ENCODE data around the gene CEP85L.

CEP85L gene

DNA sequence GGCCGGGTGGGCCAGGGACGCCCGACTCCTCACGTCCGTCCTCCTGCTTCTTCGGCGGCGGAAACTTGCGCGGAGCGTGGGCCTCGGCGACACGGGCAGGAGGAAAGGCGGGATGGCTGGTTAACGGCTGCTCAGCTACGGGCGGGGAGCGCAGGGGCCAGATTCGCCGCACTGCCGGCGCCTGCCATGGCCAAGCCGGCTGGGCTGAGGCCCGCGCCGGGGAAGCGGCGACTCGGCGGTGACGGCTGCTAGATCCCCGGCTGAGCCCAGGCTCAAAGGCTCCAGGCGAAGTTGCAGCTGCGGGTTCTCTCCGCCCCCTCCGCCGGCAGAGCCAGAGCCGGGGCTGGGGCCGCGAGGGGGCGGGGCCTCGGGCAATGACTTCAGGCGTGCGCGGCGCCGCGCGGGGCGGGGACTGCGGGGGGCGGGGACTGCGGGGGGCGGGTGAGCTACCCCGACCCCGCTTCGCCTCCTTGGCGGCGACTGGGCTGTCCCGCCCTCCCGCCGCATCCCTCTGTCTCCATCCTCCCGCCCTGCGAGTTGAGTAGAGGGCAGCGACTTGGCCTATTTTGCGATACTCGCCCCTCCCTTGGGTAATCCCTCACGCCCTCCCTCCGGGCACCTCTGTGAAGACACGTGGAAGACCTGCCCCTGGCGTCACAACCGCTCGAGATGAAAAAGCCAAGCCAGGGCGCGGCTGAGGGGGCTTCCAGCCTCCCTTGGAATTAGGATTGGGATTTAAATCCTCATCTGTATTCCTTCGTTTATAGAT lies at the start of gene CEP85L:
CEP85L (minus strand) TSS at position 310 of the 769 bp plus-strand sequence. CDS start 322 bp downstream, outside the sequence.
- peak; percentile 80 for DNase-seq

DNA sequence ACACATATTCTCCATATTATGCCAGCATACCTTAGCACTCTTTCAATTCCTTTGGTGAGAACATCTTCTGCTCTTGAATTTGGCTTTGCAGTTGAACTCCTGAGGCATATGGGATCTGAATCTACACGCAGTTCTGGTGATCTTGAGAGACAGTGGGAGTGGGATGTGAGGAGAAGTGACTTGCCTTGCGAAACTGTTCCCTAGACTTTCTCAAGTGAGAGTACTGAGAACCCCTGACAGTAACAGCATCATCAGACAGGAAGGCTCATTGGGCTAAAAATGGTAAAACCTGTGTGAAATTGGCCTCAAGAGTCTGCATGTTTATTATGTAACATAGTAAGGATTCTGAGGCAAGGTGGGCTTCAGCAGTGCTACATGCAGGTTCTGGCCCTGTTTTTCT lies 49.1 kb upstream of the CEP85L start:
- DNase-seq: no peak

DNA sequence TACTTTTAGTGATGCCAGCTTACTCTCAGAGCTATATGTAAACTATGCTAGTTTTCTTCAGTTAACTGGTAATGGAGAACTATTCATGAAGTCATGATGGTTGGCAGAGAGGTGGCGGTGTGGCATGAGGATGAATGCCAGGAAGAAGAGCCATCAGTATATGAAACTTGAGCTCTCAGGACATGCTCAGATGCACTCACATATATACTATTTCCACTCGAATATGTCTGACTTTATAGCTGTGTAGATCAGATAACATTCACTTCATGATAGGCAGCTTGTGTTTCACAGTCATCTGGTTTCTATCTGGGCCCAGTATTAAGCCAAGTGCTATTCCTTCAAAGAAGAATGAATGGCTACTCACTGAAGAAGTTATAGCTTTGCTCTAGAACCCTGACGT lies 46.2 kb upstream of the CEP85L start:
- no peak for DNase-seq

DNA sequence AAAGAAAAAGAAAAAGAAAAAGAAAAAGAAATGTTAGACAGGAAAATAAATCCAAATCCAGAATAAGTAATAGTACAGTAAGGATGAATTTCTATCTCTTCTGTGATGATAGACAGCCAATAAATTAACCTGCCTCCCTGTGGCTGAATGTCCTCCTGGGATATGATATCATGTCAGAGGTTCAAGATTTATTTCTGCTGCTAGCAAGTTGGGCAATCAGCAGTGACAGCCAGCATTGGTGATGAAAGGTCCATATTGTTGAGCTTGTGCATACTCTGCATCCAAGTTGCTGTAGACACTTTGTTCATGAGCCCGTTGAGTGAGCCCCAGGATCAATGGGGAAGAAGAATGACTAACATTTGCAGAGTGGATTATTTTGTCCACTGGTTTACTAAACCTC lies 44.9 kb upstream of the CEP85L start:
- no peak for DNase-seq

DNA sequence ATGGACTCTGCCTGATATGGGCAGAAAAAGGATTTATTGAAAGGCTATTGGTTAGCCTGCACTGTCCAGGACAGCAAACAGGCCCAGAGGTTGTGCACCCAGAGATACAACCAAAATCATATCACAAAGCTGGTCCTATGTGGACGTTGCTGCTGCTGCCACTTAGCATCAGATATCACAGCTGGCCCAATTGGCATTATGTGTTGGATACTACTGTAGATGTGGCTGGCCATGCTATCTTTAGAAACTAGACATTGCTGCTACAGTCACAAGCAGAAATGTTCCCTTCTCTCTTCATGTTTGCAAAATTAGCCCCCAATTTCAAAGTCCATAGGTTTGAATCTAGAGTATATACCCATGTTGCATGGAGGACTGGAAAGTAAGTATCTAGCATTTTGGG lies 42.2 kb upstream of the CEP85L start:
- DNase-seq: no peak

DNA sequence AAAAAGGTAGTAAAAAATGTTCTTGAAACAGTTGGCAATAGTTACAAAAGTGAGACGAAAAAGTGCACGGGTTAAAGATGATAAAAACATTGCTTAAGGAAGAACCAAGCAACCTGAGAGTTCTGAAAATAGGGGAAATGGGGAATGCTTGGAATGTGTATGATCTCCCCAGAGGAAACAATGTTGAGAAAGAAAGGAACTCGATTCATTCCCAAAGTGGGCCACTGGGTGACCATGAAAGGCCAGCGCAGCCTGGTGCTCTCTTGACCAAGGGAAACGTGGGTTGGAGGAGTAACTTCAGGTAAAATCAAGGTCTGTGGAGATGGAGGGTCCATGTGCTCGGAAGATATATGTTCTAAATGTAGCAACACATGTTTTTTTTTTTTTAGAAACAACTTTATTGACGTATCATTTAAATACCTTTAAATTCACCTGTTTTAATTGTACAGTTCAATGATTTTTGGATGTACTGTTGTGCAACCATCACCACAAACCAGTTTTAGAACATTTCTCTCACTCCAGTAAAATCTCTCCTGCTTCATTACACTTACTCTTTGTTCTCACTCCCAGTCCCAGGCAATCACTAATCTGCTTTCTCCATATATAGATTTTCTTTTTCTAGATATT lies 34.5 kb upstream of the CEP85L start:
- no peak for DNase-seq

DNA sequence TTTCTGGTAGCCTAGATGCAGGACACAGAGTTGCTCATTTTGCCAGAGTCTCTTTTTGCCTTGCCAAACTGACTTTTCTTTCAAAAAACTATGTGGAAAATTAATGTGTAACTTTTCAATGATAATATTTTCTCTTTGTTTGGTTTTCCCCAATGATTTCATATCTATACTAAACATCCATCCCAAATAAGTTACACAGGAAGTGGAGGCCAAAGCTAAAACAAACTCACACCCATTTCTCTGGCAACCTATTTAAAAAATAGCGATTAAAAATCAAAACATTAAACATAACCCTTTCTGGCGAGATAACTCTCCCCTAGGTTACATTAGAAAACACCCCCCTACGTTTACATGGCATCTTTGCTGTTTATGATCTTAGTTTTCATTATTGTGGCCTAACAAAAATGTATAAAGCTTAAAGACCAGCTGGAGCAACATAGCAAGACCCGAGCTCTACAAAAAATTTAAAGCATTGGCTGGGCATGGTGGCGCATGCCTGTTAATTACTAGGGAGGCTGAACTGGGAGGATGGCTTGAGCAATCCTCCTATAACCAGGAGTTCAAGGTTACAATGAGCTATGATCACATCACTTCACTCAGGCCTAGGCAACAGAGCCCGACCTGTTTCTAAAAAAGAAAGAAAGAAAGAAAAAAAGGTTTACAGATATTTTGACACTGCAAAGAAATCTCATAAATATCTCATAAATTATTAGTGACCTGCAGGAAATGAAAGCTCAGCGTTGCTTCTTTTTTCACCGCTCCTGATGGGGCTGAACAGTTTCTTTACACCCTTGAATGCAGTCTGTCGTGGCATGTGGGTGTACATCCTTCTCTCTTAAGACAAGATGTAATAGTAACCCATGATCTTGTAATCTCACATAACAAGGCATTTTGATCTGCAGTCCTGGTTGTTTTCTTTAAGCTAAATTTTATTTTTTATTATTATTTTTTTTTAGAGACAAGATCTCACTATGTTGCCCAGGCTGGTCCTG lies 32.8 kb upstream of the CEP85L start:
- no peak for DNase-seq

DNA sequence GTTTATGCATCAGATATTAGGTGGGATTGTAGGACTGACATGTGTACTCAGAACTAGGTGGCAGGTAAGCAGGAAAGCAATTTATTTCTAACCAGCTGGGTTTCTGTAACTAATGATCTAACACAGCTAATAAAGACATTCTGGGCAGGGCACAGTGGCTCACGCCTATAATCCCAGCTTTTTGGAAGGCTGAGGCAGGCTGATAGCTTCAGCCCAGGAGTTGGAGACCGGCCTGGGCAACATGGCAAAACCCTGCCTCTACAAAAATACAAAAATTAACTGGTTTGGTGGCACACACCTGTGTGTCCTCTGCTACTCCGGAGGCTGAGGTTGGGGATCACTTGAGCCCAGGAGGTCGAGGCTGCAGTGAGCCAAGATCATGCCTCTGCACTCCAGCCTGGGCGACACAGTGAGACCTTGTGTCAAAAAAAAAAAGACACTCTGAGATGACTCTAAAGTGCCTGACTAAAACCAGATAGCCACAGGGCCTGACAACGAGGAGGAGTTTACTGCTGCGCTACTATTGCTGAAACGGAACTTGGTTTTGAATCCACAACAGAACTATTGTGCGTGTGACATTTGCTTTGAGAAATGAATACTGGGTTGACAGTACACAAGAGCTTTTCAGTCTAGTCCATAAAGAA lies 29.2 kb upstream of the CEP85L start:
- DNase-seq: no peak

DNA sequence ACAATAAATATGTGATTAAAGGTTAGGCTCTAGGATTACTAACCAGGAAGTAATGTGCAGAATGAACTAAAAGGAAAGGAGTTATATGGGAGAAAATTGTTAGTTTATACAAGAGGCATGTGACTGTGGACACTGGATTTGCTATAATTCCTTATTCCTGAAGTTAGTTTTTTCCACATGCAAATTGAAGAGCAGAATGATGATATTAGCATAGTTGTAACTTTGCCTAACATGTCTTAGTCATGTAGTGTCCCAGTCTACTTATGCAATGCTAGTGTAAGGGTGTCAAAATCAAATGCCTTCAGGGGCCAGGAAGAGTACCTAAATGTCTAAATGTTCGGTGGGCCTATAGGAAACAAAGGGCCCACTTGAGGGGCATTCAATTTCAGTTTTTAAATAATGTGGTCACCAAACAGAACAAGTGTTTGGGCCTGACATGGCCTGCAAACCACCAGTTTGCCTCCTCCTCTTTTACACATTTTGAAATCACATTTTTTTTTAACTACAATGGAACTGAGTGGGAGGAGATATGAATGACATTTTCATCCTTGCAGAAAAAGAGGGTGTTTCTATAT lies 28.0 kb upstream of the CEP85L start:
- DNase-seq: no peak

DNA sequence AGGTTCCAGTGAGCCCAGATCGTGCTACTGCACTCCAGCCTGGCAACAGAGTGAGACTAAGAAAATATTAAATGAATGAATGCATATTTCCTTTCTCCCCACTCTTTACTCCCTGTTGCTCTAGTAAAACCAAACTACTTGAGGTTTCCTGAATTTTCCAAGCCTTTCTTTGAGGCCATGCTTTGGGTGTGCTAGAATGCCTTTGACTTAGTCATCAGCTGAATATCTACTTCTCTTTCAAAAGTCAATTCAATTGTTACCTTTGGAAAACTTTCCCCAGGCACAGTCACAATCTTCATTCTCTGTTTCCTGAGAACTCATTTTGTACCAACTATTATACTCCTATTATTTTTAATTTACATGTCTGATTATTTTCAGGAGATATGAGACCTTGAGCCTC lies 27.5 kb upstream of the CEP85L start:
- DNase-seq: no peak

DNA sequence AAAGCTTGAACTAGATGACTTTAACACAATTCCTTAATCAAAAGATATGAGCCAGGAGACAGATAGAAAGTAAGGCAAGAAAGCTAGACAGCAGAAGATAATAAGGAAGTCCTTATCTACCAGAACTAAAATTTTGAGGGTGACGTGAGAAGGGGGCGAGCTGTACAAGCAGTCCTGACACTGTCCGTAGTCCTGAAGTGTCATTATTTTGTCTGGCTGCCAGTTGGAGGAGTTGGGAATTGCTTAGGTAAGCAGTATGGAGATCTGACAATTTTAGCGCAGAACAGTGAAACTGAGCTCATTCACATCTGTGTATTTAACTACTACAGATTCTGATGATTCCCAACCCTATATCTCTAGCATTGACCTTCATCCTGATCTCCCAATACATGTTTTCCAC lies 25.8 kb upstream of the CEP85L start:
- no peak for DNase-seq

DNA sequence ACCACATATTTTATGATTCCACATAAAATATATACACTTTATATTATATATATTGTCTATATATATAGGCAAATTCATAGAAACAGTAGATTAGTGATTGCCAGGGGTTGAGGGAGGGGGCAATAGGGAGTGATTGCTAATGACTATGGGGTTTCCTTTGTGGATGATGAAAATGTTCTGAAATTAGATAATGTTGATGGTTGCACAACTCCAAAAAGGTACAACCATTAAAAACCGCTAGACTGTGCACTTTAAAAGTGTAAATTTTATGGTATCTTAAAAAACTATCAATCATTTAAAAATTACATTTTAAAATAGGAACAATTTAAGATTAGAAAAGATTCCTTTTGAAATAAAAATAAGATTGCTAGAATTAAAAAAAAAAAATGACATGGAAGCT lies 23.8 kb upstream of the CEP85L start:
- DNase-seq: no peak

DNA sequence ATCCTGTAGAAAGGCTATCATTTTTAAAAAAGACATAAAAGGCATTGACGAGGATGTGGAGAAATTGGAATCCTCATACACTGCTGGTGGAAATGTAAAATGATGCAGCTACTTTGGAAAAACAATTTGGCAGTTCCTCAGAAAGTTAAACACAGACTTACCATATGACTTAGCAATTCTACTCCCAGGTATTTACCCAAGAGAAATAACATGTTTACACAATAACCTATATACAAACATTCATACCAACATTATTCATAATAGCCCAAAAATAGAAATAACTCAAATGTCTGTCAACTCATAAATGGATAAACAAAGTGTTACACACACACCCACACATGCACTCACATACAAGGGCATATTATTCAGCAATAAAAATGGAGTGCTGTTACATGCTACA lies 23.4 kb upstream of the CEP85L start:
- DNase-seq: no peak

DNA sequence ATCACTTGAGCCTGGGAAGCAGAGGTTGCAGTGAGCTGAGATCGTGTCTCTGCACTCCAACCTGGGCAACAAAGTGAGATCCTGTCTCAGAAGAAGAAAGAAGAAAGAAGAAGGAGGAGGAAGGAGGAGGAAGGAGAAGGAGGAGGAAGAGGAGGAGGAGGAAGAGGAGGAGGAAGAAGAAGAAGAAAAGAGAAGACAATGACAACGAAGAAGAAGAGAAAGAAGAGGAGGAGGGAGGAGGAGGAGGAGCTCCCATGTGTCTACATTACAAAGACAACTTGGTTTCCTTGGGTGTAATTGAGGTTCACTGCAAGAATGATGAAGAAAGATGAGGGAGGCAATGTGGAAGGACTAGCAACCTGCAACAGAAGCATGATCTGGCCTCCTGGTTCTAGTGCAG lies 21.3 kb upstream of the CEP85L start:
- DNase-seq: no peak

DNA sequence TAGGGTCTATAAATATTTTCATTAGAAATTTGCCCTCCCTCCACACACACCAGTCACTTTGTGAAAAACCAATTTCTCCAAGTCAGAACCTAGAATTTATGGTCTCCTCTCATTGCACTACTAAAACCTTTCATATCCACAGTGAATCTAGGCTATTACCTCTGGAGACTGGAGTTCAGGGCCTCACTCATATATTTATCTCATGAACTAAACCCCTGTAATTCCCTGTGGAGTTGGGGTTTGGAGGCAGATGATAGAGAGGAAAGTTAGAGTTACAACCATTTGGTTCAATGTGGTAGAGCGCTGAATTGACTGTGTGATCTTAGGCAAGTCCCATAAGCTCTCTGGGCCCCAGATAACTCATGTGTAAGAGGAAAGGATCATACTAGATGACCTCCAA lies 18.2 kb upstream of the CEP85L start:
- no peak for DNase-seq

DNA sequence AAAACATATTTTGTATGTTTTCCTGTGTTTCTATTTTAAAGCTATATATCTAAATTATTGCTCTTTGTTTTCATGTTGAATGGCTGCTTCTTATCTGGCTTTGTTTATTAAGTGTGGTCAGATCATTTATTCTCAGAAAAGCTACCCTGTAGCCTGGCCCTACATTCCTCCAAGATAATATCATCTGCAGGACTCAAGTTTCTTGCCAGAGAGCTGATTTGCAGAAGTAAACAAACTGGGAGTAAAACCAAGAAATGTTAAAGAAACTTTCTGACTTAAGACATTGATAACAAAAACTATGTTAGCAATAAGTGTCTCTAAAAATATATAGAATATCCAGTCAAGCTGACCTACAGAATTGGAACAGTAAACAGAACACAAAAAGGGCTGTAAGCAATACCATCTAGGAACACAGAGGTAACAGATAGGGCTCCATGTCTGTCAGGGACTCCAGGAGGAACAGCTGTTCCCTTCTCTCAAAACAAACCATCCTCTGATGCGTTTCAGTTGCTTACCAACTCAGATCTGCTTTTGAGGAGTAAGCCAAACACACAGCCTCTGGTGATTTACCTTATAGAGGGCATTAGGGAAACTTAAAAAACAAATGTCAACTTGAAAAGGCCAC lies 17.5 kb upstream of the CEP85L start:
- DNase-seq: peak; percentile 63

DNA sequence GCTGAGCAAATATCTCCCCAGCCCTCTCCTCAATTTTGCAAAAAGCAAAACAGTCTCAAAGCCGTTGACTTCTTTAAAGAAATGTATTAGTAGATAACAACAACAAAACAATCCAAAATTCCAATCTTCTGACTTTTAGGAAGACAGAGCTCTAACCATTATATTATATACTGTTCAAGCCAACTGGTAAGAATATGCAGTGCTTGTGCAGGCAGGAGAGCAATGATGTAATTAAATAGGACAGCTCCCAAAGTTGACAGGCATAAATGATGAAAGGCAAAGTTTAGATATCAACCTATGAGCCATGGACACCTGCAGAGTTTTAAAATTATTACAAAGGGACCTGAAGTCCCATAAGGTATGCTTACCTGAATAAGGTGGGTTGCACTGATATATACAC lies 16.6 kb upstream of the CEP85L start:
- no peak for DNase-seq

DNA sequence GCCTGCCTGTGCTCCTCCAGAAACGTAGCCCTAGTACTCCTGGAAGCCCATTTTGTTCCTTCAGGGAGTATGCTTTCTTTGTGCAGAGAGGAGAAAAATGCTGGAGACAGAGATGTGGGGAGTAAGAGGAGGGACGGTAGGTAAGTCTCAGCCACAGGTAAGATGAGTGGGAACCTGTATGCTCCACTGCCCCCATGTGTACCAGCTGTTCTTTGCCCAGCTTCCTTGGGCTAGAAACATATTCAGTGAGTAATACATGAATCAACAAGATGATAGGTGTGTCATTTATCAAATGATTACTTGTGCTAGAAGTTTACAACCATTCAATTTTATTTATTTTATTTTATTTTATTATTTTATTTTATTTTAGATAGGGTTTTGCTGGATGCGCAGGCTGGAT lies 13.6 kb upstream of the CEP85L start:
- peak; percentile 12 for DNase-seq

DNA sequence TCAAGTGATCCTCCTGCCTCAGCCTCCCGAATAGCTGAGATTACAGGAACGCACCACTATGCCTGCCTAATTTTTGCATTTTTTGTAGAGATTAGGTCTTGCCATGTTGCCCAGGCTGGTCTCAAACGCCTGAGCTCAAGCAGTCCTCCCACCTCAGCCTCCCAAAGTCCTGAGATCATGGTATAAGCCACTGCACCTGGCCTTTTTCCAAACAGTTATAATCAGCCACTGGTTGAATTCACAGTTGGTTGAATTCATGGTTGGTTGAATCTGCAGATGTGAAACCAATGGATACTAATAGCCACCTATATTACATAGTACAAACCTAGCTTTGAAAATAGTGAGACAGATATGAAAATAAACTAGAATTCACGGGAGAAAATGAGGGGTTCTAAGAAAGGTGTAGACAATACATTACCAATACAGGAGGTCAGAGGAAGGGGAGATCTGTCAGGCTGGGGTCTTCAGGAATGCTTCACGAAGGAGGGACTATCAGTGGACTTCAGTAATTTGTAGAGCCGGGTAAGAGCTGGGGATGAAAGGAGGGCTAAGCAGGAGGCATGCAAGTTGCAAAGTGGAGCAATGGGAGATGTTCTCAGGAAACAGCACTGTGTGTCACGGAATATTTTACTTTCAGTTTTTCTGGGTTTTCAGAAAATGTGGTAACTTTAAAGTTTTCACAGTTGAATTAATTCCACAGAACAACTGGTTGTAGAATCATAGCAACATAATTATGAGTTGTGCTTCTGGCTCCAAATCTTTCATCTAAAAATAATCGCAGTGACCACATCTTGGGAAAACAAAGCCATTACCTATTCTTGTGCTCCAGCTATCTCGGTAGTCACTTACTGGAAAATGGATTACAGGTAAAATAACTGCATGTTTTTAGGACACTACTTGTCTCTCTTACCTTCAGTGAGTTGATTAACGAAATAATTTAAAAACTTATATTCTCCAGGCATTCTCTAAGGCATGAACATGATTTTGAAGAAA lies 12.9 kb upstream of the CEP85L start:
- peak; percentile 29 for DNase-seq

DNA sequence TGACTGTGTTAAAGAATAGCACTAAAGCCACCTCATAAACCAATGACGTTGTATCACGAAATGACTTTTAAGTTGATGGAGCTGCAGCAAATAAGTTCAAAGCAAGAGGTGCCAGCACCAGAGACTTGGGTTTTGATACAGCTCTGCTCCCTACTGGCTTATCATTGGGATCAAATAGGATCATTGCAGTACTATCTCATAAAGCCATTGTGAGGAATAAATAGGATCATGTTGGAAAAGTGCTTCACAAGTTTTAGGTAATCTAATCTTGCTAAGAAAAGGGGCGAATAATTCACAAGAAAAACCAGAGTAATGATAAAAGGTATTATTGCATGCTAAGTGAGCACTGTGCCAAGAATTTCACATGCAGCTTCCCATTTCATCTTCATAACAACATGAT lies 10.4 kb upstream of the CEP85L start:
- no peak for DNase-seq

DNA sequence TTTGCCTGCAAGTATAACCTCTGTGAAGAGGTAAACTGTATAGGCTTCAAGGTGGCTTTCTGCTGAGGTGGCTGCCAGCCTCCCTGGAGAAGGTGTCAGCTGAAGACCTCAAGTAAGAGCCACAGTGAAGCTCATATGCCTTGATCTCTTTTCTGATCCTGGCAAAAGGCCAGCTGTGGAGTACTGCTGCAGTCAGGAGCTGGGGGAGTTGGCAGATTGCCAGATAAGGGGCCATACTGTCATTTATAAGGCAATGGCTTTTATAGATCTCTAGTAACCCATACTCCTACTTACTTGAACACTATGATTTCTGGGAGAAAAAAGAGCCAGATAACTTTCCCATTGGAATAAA lies 8.8 kb upstream of the CEP85L start:
- DNase-seq: no peak
